Stimulated activated CD4-positive, alpha-beta T cell treated with anti-CD3 and anti-CD28 coated beads, Interleukin-1b, Interleukin-23, amount 100 ng/mL, for 1 hour (primary cell): ENCODE measurements around the gene DES.

Experiments
- DNase-seq, 2 donors: peaks; one replicate each; pipeline ENCODE4 v3.0.0-alpha.2; 2020; ENCODE audit warnings: low read depth in 2 of 2

DES gene

DNA sequence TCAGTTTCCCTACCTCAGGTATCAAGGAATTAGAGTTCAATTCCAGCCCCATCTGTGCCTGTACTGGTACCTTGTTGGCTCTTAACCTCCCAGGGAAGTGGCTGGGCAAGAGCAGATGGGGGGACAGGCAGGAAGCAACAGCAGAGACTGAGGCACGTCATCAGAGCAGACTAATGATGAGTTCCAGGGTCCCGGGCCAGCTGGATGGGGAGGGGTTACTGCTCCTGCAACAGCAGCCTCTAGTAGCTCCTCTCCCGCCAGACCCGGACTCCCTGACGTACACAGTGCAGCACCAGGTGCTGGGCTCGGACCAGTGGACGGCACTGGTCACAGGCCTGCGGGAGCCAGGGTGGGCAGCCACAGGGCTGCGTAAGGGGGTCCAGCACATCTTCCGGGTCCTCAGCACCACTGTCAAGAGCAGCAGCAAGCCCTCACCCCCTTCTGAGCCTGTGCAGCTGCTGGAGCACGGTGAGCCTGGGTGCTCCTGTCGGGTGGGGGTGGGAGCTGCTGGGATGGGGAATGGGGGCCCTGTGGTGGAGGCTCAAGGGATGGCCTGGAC, 54.5 kb downstream of the DES start:
- no peak for DNase-seq

- no peak for DNase-seq
Observed at GRCh38 chr2:219473511-219473910, 55.3 kb downstream of the DES start.

DNA sequence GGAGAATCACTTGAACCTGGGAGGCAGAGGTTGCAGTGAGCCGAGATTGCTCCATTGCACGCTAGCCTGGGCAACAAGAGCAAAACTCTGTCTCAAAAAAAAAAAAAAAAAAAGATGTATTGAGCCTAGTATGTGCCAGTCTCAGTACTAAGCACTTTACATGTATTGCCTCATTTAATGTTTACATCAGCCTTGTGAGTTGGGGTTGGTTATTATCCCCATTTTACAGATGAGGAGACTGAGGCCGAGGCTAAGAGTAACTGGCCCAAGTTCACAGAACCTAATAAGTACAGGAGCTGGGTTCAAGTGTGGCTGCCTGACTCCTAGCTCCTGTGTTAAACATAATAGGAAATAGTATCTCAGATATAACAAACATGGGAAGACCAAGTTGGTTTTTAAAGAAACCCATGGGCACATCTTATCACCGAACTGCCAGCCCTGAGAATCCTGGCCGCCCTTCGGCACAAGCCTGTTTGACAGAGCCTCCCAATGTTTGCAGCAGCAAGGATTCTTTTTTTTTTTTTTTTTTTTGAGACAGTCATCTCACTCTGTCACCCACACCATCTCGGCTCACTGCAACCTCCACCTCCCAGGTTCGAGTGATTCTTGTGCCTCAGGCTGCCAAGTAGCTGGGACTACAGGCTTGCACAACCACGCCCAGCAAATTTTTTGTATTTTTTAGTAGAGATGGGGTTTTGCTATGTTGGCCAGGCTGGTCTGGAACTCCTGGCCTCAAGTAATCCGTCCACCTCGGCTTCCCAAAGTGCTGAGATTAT, 56.3 kb downstream of the DES start:
- DNase-seq, result no peak

GRCh38 chr2:219475278-219475677, 57.1 kb downstream of the DES start:
- DNase-seq, result no peak

GRCh38 chr2:219475697-219476651, 57.8 kb downstream of the DES start:
- peak in 1 of 2 donors; percentile 47 for DNase-seq
